Kidney glomerular epithelial cell (primary cell): ENCODE results near the gene RIN1.
"Not testable (repeated sequence)": the region's sequence is repeated elsewhere in the genome, so short reads cannot be mapped to it uniquely, and the experiment has no call there.

Source experiments
- DNase-seq: peaks from one replicate; lab custom pipeline; 2025; lab: John Stamatoyannopoulos, UW

Gene RIN1

DNA sequence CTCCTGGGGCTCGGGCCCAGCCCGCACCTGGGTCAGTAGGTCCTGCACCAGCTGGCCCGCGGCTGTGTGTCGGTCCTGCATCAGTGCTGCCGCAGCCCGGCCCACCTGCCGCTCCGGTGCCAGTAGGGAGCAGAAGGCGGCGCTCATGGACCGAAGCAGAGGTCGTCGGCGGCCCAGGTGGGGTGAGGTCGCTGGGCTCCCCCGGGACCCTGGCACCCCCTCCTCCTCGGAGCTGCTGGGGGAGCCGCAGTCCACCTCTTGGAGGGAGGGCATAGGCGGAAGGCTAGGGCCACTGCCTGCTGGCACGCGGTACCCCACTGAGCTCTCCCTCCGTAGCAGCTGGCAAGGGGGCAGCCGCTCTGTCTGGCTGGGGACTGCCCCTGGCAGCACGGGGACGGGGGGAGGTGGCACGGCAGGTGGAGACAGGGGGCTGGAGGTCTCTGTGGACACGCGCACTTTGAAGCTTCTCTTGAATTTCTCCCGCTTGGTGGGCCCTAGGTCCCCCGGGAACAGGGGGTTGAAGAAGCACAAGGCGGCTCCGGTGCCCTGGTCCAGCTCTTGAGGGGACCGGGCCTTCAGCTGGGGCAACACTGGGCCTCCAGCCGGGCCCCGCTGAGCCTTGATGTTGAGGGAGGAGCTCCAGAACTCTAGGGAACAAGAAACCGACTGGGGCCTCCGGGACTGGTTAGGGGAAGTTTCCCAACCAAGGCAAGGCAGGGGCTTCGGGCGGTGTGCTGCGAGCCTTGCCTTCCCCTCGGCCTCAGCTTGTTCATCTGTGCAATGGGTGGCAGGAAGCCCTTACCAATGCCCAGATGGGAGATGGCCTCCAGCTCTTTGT is 1.4 kb downstream of the RIN1 start:
- DNase-seq: no peak

DNA sequence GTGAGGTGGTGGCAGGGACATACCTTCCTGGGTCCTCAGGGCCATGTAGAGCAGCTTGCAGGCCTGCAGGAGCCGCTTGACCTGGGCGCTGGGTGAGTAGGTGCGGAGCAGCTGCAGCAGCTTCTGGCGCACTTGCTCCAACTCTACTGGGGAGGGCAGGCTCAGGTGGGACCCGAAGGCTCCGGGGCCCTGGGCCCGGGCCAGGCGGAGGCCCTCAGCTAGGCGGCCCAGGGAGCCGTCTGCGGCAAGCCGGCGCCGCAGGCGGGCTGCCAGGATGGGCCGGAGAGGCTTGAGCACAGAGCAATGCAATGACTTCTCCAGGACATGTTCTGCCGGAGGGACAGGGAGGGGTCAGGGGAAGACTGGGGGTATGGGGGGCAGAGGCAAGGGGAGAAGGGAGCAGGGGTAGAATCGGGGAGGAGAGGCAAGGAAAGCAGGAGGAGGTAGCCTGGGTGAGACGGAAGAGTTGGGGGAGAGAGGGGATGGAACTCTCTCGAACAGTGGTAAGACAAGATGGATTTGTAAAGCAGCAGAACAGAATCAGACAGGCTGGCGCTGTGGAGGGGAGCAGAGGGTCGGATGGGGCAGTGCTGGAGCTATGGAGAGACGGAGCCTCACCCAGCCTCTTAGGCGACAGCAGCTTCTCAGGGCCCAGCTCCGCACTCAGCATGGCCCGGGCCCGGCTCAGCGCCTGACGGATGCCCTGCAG is 2.2 kb downstream of the RIN1 start:
- no peak for DNase-seq

DNA sequence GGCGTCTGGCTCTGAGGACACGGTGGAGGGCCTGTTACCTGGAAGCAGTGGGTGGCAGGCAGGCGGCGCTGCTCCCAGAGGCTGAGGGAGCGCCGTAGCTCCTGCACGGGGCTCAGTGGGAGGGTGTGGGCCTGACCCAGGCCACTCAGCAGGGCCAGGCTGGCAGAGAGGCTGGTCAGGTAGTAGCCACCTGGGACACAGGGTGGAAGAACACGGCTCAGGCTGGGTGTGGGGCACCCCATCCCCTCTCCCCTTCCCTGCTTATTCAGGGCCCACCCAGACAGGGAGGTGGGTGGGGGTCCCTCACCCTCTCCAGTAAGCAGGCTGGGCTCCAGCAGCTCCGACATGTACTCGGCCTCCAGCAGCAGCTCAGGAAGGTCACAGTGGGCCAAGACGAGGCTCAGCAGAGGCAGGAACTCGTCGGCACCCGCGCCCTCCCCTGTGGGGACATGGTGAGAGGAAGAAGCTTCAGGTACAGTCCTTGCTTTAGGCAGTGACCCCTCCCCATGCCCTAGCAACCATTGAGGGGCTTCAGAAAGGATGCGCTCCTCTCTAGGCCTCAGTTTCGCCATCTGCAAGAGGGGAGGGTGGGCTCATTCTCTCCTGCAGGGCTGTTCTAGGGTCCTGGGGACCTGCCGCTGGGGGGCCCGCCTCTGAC is 2.9 kb downstream of the RIN1 start:
- no peak for DNase-seq

DNA sequence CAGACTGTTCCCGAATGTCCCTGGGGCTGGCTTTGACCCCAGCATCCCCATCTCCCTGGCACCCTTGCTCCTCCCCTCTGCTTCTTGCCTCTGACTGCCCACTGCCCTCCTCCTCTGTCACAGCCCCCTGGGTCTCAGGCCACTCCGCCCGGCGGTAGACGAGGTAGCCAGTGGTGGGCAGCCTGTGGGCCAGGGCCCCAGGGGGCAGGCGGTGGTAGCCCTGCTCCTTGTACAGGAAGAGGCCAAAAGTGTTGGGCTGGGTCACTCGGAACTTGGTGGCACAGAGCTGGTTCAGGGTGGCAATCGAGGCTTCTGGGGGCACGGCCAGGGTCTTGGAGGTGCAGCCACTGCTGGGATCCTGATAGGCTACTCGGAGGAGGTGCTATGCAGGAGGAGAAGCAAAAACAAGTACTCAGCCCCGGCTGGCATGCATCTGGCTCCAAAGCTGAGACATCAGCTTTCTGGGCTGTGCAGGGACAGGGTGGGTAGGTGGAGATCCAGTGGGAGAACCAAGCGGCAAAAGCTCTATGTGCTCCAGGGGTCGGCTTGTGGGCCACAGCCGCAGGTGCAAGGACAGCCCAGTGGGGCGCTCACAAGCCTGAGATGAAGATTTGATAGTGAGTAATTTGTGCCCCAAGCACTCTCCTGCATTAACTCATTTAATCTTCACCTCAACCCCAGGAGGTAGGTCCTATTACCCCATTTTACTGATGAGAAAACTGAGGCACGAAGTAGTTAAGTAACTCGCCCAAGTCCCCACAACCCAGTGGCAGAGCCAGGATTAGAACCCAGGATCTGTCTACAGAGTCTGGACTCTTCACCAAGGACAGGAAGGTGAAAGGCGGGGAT is 3.6 kb downstream of the RIN1 start:
- no peak for DNase-seq

DNA sequence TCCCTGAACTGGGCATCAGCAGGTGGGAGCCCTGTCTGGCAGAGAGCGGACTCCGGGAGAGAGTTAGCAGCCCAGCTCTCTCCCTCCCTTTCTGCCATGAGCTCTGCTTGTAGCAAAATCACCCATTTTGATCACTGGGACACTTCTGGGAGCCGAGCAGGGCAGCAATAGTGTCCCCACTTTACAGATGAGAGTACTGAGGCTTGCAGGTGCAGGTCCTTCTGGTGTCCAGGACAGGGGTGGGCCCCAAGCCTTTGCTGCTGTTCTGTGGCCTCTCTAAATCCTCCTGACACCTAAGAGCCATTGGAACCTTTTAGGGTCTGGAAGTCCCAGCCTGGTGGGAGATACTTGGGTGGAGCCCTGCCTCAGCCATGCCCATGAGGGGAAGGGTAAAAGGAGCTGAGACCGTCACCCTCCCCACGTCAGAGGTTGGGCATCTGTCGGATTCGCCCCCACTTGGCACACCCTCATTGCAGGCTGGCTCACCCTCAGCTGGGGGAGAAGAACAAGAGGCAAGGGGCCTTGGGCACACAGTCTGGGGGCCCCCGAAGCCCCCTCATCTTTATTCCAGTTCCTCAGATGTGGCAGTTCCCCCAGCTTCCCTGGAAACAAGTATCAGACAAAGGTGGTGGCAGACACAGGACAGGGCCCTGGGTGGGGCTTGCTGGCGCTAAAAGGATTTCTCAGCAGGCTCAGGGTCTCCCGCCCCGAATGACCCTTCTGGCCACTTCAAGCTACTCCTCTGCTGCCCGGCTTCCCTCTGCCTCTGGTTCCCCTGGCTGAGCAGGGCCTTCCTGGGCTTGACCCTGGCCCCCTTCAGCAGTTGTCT is 4.5 kb downstream of the RIN1 start:
- DNase-seq: no peak

DNA sequence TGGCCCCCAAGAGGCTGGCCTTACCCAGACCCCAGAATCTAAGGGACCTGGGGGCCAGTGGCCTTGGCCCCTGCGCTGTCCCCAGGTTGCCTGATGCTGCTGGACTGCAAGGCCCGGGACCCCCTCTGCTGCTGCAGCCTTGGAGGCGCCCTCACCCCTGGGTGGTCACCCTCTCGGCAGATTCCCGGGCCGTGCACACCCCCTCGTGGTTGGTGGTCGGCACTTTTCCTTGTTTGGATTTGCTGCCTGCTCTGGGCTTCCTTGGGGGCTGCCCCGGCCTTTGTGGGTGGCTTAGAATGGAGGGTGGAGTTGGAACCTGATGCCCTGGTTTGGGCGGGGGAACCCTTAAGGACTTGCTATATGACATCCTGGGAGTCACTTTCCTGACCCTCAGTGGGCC is 5.3 kb downstream of the RIN1 start:
- no peak for DNase-seq

DNA sequence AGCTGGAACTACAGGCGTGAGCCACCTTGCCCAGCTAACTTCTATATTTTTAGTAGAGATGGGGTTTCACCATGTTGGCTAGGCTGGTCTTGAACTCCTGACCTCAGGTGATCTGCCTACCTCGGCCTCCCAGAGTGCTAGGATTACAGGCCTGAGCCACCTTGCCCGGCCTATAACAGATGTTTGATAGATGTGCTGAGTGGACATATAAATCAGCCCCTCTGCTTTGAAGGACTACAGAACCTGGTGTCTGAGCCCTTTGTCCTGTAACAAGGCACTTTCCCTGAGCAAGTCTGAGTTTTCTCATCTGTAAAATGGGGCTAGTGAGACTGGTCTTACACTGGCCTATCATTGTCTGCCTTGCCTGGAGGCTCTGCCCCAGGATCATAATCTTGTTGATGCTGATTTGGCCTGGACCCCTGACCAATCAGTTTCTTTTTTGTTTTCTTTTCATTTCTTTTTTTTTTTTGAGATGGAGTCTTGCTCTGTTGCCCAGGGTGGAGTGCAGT is 7.0 kb downstream of the RIN1 start:
- no peak for DNase-seq

DNA sequence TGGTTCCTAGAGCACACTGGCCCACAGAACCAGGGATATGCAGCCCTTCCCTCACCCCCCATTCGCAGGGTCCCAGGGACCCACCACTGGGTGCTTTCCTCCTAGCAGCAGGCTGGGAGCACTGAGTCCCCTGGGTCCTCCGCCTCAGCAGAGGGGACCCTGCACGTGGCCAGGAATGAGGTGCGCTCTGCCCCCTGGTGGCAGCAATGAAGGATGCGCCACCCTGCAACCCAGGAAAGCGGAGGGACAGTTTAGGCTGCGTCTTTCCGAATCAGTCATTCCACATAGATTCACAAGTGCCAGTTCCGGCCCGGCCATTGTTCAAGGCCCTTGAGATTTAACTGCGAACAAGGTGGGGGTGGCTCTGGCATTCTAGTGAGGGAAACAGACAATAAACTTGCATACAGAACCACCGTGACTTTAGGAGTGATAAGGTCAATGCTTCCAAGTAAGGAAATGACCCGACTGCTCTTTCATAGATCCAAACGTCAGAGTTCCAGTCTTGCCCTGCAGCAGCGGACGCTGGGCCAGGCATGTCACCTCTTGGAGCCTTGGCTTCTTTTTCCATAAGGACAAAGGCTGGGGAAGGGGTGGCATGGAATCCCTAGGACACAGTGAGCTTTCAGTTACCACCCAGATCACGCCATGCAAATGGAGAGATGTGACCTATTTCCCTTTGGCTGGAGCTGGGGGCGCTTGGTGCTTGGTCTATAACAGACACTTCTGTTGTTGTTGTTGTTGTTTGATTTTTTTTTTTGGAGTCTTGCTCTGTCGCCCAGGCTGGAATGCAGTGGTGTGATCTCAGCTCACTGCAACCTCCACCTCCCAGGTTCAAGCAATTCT is 7.7 kb downstream of the RIN1 start:
- peak; percentile 52 for DNase-seq

DNA sequence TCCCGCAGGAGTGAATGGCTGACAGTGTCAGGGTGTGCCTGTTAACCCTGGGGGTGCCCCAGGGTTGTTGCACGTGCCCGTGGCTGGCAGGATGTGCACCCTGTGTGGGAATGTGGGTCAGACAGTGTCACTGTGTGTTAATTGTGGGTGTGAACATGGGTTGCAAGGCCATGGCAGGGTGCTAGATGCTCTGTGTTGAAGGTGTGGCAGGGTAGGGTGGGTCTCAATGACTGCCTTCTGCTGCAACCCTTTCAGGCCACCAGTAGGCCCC is 8.3 kb downstream of the RIN1 start:
- no peak for DNase-seq

DNA sequence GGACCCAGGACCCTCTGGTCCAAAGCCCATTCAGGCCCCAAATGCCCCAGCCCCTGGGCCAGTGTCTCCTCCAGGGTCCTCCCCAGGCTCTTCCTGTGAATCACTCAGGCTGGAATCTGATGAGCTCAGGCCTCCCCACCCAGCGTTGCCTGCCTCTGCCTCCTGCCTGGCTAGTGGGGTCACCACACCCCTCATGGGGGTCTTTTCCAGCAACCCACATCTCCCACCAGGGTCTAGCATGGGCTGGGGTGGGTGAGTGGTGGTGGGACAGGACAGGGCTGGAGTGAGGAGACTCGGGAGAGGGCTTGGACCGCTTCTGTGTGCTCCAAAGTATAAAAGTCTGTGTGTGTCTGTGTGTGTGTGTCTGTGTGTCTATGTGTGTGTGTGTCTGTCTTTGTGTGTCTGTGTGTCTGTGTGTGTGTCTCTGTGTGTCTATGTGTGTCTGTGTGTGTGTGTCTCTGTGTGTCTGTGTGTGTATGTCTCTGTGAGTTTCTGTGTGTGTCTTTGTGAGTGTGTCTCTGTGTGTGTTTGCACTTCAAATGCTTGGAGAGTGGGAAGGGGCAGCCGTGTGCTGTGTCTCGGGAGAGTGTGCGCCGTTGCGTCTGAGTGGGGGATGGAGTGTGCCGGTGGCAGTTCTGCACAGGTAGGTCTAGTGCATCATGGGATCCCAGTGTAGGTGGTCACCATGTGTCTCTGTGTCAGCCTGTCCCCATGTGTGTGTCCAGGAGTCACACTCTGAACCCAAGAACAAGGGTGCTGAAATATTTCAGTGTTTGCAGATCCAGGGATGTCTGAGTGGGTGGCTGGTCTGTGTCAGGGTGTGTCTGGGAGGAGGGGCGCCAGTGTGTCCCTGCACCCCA is 8.8 kb downstream of the RIN1 start:
- DNase-seq: peak; percentile 14

DNA sequence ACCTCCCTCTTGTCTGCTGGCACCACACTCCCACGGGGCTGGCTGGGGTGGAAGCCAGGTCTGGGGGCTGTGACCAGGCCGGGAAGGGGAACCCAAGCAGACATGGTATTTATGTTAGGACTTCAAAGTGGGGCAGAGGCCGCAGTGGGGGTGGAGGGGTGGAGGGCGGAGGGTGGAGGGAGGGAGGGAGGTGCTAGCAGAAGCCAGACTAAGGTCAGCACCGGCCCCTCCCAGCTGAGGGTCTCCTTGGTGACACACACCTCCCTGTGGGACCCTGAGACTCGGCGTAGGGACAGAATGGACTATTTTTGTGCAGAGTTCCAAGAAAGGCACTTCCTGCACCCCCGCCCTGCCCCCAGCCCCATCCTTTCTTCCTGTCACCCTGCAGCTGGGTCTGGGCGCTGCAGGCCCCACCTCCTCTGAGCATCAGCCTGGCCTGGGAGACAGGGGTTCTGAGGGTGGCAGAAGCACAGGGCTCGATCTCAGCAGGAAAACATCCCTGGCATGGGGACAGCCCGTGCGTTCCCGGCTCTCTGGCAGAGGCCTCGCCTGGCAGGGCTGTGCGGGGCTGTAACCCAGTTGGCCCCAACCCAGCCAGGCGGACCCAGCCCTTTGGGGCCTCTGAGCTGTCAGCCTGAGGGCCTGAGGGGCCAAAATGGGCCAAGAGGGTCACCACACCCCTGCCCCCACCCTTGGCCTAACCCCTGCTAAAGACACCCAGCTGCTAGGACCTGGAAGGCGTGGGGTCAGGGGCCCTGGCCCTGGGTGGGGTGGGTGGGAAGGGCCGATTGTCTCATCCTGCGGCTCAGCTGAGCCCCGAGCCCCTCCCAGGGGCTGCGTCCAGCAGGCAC is 9.7 kb downstream of the RIN1 start:
- no peak for DNase-seq

DNA sequence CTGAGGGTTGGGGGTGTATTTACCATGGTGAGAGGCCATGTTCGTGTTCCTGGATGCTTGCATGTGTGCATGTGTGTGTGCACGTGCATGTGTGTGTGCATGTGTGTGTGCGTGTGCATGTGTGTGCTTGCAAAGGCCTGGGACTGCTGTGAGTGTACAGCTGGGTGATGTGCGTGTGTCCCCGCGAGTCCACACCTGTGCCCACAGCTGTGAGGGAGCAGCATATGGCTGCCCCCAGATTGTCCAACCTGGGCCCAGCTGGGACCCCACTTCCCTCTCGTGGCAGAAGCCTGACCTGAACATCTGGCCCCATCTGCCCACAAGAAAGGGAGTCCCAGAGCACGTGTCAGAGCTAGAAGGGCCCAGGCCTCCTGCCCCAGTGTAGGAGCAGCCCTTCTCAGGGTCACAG is 11.0 kb downstream of the RIN1 start:
- no peak for DNase-seq

DNA sequence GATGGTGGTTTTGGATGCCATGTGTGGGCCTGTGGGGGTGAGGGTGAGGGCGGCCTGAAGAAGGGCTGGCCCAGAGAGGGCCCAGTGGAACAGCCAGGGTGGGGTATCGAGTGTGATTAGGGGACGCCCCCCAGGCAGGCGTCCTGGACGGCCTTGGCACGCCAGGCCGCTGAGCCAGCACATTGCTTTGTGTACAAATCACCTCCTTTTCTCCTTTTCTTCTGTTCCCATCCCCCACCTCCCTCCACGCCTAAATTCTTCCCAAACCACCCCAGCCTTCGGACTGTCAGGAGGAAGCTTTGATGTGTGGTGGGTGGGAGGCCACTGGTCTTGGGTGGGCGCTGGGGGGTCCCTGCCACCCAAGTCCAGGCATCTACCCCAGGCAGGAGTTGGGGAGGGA is 11.6 kb downstream of the RIN1 start:
- no peak for DNase-seq

DNA sequence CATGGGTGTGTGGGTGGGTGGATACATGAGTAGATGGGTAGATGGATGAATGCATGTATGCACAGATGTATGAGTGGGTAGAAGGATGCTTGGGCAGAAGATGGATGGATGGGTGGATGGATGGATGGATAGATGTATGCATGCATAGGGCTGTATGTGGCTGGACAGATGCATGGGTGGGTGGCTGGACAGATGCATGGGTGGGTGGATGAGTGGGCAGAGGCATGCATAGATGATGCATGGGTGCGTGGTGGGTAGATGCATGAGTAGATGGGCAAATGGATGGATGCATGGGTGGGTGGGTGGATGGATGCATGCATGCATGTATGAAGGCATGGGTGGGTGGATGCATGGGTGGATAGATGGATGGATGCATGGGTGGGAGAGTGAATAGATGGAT is 12.6 kb downstream of the RIN1 start:
- DNase-seq: no peak

DNA sequence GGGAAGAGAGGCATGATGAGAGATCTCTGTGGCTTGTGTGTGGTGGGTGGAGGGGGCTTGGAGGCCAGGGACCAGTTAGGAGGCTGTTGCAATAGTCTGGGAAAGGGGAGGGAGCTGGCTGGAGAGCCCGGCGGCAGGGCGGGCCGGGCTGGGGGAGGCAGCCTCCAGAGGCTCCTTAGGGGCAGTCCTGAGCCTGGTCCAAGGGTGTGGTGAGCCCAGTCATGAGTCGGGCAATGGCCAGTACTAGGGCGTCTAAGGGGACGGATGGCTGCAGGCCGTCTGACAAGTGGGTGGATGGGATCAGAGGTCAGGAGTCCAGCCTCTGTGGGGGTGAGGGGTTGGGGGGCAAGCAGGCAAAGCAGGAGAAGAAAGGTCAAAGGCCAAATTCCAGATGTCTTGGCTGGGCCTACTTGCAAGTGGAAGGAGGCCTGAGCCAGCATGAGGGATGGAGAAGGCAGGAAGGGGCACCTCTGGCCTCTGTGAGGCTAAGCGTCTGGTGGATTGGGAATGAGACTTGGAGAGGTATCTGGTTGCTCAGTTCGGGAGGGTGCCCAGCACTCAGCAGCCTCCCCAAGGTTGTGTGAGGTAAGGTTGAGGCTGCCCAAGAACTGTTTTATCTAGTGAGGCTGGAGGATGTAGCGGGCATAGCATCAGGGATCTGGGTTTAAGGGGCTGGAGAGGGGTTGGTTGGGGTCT is 13.4 kb downstream of the RIN1 start:
- no peak for DNase-seq

DNA sequence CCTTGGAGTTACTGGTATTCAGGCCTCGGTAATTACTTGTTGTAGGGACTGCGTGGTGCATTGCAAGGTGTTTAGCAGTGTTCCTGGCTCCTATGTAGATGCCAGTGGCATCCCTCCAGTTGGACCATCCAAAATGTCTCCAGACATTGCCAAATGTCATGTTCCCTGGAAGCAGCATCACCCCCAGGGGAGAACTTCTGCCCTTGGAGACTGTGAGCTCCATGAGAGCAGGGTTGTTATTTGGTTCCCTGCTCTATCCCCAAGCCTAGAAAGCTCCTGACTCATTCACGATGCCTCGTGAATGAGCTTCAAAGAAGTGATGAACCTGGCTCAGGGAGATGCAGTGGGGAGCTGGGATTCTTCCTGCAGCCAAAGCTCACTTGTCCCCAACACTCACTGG is 14.6 kb downstream of the RIN1 start:
- no peak for DNase-seq

DNA sequence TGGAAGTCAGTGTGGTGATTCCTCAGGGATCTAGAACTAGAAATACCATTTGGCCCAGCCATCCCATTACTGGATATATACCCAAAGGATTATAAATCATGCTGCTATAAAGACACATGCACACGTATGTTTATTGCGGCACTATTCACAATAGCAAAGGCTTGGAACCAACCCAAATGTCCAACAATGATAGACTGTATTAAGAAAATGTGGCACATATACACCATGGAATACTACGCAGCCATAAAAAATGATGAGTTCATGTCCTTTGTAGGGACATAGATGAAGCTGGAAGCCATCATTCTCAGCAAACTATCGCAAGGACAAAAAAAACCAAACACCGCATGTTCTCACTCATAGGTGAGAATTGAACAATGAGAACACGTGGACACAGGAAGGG is 15.5 kb downstream of the RIN1 start:
- not testable (repeated sequence) for DNase-seq

DNA sequence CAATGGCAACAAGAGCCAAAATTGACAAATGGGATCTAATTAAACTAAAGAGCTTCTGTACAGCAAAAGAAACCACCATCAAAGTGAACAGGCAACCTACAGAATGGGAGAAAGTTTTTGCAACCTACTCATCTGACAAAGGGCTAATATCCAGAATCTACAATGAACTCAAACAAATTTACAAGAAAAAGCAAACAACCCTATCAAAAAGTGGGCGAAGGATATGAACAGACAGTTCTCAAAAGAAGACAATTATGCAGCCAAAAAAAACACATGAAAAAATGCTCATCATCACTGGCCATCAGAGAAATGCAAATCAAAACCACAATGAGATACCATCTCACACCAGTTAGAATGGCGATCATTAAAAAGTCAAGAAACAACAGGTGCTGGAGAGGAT is 15.9 kb downstream of the RIN1 start:
- DNase-seq: not testable (repeated sequence)
